Retinal pigment epithelial cell (primary cell): ENCODE measurements around the gene ADAM12.

Experiments
- DNase-seq: peaks from one replicate; pipeline ENCODE4 v3.0.0-alpha.2; 2010; ENCODE audit warnings: low read depth
- H3K4me3 ChIP-seq: 2 replicates; pipeline ENCODE4 v1.5.1; 2011; ENCODE audit warnings: mild to moderate bottlenecking, low read length, control low read depth, moderate library complexity
- TF ChIP-seq, protein P1 (sequence below): conservative IDR thresholded peaks from 2 replicates; pipeline ENCODE4 v1.5.1; 2011; ENCODE audit warnings: low read depth, low read length, control low read depth, inconsistent platforms

Gene ADAM12

DNA sequence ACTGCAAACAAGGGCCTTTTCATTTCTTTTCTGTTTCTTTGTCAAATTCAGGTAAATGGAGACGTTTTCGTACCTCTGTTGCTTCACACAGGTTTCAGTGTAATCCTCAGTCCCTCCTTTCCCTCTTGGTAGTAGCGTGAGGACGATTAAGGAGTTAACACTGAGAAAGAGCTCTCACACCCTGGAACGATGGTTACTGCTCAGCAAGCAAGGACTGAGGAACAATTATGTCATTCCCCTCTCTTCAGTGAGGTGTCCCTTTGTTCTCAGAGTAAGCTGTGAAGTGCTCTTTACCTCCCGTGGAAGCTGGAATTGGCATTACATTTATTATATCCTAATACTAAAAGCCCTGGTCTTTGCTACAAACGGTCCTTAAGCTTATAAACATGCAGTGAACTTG lies 396.0 kb downstream of the ADAM12 start:
- TF ChIP-seq, protein P1, sequence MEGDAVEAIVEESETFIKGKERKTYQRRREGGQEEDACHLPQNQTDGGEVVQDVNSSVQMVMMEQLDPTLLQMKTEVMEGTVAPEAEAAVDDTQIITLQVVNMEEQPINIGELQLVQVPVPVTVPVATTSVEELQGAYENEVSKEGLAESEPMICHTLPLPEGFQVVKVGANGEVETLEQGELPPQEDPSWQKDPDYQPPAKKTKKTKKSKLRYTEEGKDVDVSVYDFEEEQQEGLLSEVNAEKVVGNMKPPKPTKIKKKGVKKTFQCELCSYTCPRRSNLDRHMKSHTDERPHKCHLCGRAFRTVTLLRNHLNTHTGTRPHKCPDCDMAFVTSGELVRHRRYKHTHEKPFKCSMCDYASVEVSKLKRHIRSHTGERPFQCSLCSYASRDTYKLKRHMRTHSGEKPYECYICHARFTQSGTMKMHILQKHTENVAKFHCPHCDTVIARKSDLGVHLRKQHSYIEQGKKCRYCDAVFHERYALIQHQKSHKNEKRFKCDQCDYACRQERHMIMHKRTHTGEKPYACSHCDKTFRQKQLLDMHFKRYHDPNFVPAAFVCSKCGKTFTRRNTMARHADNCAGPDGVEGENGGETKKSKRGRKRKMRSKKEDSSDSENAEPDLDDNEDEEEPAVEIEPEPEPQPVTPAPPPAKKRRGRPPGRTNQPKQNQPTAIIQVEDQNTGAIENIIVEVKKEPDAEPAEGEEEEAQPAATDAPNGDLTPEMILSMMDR, result no peak
- no peak for DNase-seq
- no peak overlapping the region for H3K4me3 ChIP-seq

DNA sequence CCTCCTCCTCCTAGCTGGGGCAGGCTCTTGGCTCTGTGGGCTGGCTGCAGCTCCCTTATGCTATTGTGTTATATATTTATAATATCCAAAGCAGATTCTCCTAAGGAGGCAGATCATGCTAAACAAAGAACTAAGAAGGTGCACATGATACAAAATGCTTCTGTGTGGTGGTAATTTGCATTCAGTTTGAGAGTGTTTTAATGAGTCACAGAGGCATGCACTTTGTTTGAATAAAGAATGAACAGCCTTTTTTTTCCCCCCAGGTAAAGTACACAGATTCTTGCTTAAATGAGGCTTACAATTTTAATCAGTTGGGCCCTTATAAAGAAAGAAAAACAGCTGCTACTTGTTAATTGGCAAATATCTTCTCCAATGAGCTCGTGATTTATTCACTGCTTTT lies 396.9 kb downstream of the ADAM12 start:
- peak; percentile 43 for DNase-seq

DNA sequence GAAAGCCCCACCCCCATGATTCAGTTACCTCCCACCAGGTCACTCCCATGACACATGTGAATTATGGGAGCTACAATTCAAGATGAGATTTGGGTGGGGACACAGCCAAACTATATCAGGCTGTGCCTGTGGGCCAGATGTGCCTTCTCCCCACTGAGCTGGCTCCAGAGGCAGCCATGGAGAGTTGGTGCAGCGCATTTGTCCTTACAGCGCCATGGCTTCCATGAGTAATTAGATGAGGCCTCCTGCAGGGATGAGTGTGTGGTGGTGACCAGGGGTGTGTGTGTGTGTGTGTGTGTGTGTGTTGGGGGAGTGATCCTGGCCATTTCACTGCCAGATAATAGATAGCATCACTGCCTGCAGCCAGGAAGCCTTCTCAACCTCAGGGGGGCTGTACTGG lies 397.3 kb downstream of the ADAM12 start:
- TF ChIP-seq, protein P1, result no peak
- DNase-seq, result no peak
- H3K4me3 ChIP-seq, result no peak overlapping the region

More for the DNA sequence above, 396.9 kb downstream of the ADAM12 start:
- no peak overlapping the region for H3K4me3 ChIP-seq
- TF ChIP-seq, protein P1, result no peak

DNA sequence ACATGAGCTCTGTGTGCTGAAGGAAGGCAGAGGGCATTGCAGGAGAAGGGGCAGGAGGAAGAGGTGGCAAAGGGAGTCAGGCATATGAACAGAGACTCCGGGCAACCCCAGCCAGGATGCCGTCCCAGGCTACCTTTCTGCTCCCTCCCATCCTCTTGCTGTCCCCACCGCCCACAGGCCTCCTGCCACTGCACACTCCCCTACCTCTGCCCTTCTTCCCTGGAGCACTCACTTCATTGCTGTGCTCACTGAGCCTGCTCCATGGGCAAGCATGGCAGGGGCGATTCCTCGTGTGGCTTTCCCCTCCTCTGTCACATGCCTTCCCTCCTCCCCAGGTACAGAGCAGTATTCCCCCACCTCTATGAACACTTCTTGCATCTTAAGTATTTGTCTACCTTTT lies 398.5 kb downstream of the ADAM12 start:
- H3K4me3 ChIP-seq, result no peak overlapping the region
- no peak for DNase-seq
- TF ChIP-seq, protein P1, result no peak

DNA sequence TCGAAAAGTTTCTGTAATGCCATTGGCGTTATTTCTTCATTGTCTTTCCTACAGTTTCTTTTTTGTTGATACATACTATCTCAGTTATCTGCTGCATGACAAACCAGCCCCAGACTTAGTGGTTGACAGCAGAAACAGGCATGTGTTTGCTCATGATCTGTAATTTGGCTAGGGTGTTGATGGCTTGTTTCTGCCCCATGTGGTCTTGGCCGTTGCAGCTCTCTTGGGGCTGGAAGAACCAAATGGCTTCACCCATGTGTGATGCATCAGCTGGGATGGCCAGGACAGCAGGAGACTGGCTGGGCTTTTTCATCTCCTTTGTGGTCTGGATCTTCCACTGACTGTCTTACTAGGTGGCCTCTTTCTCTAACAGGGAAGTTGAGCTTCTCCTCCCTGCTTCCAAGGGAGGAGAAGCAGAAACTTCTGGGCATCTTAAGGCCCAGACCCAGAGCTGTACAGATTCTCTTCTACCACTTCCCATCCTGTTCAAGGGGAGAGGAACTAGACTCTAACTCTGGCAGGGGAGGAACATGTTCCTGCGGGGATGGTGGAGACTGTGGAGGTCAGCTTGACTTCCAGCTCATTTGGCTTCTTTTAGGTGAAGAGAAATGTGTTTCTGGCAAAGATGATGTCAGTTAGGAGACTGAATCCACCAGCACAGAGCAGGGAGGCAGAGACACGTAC lies 402.6 kb downstream of the ADAM12 start:
- no peak for DNase-seq
- TF ChIP-seq, protein P1, result no peak
- H3K4me3 ChIP-seq, result no peak overlapping the region

DNA sequence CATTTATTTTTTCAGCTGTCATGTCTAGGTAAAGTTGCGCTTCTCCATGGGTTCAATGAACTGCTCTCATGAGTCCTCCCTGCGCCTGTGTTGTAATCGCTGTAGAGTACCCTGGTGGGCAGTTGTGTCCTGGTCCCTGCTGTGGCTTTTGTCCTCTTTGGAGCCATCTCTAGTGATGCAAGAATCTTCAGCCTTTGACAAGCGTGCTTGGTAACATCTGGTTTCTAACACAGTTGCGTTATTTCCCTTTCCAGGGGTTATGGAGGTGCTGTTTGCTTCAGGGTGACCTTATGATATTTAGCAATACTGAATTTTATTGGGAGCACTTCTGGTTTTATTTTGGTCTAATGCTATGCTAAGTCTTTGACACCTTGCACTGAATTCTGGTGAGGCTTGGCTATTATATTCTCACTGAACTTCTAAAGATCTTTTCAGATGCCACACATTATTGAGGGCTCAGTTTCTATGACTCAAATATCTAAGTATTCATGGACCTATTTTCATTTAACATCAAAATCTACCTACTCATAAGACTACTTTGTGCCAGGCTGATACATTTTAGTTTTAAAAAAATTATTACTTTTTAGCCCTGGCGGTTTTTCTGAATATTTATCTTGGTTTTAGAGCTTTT lies 403.3 kb downstream of the ADAM12 start:
- no peak for DNase-seq
- no peak overlapping the region for H3K4me3 ChIP-seq
- TF ChIP-seq, protein P1, result no peak

DNA sequence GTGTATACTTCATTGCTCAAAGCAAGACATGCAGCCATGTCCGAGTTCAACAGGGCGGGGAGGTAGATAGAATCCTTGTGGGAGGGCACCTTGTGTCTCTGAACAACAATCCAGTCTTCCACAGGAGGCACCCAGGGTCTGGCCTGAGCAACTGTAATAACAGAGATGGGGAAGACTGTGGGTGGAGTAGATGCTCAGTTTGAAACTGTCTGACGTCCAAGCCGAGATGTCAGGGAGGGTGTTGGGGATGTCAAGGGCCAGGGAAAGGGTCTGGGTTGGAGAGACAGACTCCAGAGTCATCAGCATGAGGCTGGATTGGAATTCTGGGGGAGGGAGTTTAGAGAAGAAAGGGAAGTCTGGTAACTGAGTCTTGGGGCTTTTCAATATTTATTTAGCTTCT lies 403.9 kb downstream of the ADAM12 start:
- no peak overlapping the region for H3K4me3 ChIP-seq
- no peak for DNase-seq
- TF ChIP-seq, protein P1, result no peak
